Bronchial epithelial cell (primary cell): Measurements from ENCODE around the gene BCL11B. TPM values are rescaled to one million over a fixed set of nuclear protein-coding genes. Genes with fewer than 3 reads are reported as not detected.

Experiments used
- DNase-seq: peaks from one replicate; pipeline ENCODE4 v3.0.0-alpha.2; 2010; ENCODE audit warnings: low read depth
- FAIRE-seq: peaks from 2 replicates; lab custom pipeline; 2011; peaks lifted over from hg19 to GRCh38; lab: Jason Lieb, UNC
- H3K27me3 ChIP-seq: 2 replicates; pipeline ENCODE4 v1.5.1; 2011; ENCODE audit warnings: low read length; ENCODE audit not compliant: control insufficient read depth, insufficient read depth
- H3K36me3 ChIP-seq: 2 replicates; pipeline ENCODE4 v1.5.1; 2011; ENCODE audit warnings: low read length; ENCODE audit not compliant: control insufficient read depth, insufficient read depth
- H3K4me3 ChIP-seq: 2 replicates; pipeline ENCODE4 v1.5.1; 2011; ENCODE audit warnings: mild to moderate bottlenecking, low read depth, low read length, control low read depth
- total RNA-seq: library from RNA; depleted of rRNA; stranded (reverse); fragments of >200 nt; gene quantifications from 2 replicates; pipeline ENCODE4 v1.2.1, GENCODE V29; 2014
- TF ChIP-seq, protein P1 (sequence below): IDR thresholded peaks from 2 replicates; pipeline ENCODE4 v1.5.1; 2011; ENCODE audit warnings: mild to moderate bottlenecking, moderate library complexity, low read length, control low read depth, inconsistent platforms; ENCODE audit not compliant: insufficient read depth, severe bottlenecking

Gene BCL11B
- total RNA-seq, 1 donor from 2014 or later, result 5.3 TPM

DNA sequence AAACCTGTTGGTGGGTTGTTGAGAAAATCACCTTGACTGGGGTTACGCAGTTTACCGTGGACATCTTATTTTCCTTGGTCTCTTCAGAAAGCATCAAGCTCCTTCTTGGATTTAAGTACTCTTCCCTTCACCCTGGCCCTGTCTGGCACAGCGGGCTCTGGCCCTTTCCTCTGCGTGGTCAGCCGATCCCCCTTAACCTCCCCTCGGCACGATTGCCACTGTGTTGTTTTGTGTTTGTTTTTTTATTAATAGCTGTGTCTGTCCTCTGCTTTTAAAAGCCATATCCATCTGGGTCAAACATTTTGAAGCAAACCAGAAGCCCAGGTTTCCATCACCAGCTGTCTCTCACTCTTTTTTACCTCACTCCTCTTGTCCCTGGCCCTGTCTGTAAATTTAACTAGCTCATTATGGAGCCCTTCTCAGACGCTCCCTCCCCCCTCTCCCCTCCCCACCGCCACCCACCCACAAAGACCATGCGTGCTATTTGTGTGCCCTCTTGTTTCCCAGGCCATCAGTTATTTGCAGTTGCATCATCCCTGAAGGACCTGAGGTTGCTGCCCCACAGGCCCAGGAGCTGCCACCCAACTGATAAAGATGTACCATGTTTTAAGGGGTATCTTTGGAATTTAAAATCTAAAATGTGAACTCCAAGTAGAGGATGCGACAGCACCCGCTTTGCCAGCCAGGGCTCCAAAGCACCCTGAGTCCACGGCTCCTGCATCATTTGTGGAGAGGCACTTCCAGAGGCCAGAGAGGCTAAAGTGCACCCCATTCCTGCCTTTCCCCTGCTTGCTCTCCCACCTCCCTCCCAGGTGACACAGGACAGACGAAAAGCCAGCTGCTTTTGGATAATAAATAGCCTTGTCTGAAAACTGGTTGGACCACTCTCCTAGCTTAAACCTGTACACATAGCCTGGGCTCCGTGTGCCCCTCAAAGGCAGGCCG, 3.9 kb downstream of the BCL11B start:
- TF ChIP-seq, protein P1, sequence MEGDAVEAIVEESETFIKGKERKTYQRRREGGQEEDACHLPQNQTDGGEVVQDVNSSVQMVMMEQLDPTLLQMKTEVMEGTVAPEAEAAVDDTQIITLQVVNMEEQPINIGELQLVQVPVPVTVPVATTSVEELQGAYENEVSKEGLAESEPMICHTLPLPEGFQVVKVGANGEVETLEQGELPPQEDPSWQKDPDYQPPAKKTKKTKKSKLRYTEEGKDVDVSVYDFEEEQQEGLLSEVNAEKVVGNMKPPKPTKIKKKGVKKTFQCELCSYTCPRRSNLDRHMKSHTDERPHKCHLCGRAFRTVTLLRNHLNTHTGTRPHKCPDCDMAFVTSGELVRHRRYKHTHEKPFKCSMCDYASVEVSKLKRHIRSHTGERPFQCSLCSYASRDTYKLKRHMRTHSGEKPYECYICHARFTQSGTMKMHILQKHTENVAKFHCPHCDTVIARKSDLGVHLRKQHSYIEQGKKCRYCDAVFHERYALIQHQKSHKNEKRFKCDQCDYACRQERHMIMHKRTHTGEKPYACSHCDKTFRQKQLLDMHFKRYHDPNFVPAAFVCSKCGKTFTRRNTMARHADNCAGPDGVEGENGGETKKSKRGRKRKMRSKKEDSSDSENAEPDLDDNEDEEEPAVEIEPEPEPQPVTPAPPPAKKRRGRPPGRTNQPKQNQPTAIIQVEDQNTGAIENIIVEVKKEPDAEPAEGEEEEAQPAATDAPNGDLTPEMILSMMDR, result no peak
- H3K4me3 ChIP-seq, result no peak overlapping the region
- no peak for FAIRE-seq
- DNase-seq, result no peak
- no peaks in the 10 kb centered on the region for H3K27me3 ChIP-seq
- no peaks in the 10 kb centered on the region for H3K36me3 ChIP-seq

DNA sequence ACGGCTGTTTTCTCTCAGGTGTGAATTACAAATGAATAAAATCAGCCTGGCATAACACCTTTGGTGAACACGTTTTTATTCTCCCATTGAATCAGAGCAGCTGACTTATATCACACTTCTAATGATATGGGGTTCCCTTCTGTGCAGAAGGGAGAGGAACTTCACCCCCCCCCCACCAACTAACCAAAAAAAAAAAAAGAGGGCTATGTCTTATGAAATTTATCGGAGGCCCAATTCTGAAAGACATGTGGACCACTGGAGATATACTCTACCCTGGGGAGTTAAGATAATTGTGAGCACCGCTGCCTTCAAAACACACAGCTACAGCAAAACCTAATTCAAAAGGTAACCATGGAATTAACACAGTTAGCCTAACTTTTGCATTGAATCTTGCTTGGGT, 4.6 kb downstream of the BCL11B start:
- TF ChIP-seq, protein P1, result no peak
- FAIRE-seq (no peak), DNase-seq (no peak)
- Histone ChIP-seq H3K36me3 (peaks cover 2% of the 10 kb centered on the region), H3K4me3 (no peak overlapping the region), H3K27me3 (no peaks in the 10 kb centered on the region)

DNA sequence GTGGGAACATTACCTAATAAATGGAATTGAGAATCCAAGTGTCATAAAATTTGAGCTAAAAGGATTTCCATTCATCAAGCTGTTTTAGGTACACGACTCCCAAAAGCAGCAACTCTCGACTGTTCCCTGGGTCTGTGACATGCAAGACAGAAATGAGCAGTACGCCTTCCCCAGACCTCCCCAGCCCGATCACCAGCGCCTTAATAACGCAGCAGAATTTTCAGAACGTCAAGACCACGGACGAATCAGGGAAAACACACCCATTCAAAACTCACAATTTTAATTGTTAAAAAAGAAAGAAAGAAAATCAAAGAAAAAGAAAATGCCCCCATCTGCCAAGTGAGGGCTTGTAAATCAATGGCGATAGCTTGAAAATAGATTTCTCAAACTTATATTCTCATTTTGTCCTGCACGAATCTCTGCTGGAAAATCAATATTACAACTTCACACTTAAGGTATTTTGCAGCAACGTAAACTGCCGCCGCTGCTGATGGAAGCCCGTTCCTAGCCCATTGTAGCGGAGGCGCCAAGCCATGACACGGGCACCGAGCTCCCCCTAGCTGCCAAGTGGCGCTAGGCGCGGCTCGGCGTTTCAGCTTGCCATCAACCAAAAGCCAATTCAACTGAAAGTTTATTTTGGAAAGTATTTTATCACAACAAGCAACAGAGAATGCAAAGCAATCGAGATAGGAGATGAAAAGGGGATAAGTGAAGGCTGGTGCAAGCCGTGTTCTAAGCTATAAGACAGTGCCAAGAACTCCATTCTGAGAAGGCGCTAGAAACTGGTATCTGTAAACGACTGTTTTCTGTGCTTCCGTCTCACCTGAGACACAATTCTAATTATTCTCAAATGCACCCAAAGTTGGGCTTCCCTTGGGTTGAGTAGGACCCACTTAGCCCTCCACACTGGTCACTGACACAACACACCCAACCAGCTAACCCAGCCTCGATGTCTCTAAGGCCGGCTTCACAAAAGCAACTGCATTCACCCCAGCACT, 5.5 kb downstream of the BCL11B start:
- peaks cover 2% of the 10 kb centered on the region for H3K36me3 ChIP-seq
- DNase-seq, result peak; percentile 50
- no peak for FAIRE-seq
- no peak overlapping the region for H3K4me3 ChIP-seq
- TF ChIP-seq, protein P1, result peak; percentile 98
- no peaks in the 10 kb centered on the region for H3K27me3 ChIP-seq

DNA sequence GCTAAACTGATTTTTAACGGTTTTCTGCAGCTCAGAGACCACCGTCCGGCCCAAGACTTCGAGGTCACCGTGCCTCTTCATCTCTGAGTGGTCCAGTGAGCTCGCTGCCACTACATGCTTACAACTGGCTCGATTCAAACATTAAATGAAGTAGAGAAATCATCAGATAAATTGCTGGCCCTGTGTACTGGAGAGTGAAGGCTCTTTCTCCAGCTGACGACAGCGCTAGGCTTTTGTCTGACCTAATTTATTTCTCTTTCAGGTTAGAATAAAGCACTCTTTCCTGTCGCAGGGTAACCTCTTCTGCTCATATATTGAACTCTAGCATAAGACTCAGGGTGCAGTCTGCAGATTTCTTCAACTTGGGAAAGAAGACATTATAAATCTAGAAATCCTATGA, 6.4 kb downstream of the BCL11B start:
- FAIRE-seq (no peak), DNase-seq (no peak)
- Histone ChIP-seq H3K27me3 (no peaks in the 10 kb centered on the region), H3K36me3 (peaks cover 2% of the 10 kb centered on the region), H3K4me3 (no peak overlapping the region)
- TF ChIP-seq, protein P1, result no peak

DNA sequence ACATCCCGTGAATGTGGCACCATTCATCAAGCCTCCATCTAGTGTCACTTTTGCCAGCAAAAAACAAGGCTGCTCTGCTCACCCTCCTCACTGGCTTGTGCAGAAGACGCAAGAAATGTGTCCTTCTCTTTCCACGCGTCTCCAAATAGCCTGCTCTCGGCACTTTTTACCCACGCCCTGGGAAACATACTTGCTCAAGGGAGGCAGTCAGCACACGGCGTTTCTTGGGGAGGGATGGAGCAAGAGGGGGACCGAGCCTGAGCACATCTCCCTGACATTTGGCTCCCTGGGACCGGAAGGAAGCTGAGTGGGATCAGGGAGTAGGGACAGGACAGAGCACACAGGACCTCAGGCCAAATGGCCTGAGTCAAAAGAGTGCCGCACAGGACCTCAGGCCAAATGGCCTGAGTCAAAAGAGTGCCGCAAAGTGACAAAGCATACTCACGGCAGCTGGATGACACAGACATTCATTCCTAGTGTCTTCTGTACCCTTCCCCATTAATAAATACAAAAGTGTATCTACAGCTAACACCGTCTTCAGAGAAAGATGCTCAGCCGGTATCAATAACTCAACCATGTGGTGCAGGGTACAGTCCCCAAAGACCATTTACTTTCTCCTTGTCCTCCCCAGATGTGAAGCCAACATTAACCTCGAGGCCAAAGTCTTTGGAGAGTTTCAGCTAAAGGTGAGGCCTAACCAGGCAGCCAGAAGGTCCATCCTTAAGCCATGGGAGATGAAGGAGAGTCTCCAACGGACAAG, 7.1 kb downstream of the BCL11B start:
- H3K27me3 ChIP-seq, result no peaks in the 10 kb centered on the region
- peaks cover 2% of the 10 kb centered on the region for H3K36me3 ChIP-seq
- TF ChIP-seq, protein P1, result no peak
- peak; percentile 18 for FAIRE-seq
- H3K4me3 ChIP-seq, result no peak overlapping the region
- DNase-seq, result no peak
